Measurements from ENCODE around the gene KCNT2. TPM values are rescaled to one million over a fixed set of nuclear protein-coding genes. Genes with fewer than 3 reads are reported as not detected.

The KCNT2 gene
- total and polyA plus RNA-seq, 10 of the 15 experiments (the other 5 are each of a cell fraction or from before 2014, with no cell fraction given) = not detected

DNA sequence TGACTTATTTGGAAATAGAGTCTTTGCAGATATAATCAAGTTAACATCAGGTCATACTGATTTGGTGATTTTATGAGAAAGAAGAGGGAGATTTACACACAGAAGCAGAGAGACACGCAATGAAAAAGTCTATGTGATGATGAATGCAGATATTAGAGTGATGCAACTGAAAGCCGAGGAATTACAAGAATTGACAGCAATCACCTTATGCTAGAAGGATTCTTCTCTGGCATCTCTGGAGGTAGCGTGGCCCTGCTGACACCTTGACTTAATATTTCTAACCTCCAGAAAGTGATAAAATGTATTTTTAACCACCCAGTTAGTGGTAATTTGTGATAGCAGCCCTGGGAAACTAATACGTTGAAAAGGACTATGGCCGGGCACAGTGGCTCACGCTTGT, 29.4 kb upstream of the KCNT2 start (continued):
- TF ChIP-seq, protein P1, sequence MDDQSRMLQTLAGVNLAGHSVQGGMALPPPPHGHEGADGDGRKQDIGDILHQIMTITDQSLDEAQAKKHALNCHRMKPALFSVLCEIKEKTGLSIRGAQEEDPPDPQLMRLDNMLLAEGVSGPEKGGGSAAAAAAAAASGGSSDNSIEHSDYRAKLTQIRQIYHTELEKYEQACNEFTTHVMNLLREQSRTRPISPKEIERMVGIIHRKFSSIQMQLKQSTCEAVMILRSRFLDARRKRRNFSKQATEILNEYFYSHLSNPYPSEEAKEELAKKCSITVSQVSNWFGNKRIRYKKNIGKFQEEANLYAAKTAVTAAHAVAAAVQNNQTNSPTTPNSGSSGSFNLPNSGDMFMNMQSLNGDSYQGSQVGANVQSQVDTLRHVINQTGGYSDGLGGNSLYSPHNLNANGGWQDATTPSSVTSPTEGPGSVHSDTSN (IDR thresholded peaks at IDR 0.05; ENCODE audit: insufficient replicate concordance, low read depth, low read length) = no peak
- no peak for TF ChIP-seq CBX5 (IDR thresholded peaks at IDR 0.05; ENCODE audit: low read depth)
- no peak for TF ChIP-seq FOXK2 (IDR thresholded peaks at IDR 0.05)
- TF ChIP-seq, protein P2, sequence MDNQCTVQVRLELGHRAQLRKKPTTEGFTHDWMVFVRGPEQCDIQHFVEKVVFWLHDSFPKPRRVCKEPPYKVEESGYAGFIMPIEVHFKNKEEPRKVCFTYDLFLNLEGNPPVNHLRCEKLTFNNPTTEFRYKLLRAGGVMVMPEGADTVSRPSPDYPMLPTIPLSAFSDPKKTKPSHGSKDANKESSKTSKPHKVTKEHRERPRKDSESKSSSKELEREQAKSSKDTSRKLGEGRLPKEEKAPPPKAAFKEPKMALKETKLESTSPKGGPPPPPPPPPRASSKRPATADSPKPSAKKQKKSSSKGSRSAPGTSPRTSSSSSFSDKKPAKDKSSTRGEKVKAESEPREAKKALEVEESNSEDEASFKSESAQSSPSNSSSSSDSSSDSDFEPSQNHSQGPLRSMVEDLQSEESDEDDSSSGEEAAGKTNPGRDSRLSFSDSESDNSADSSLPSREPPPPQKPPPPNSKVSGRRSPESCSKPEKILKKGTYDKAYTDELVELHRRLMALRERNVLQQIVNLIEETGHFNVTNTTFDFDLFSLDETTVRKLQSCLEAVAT (IDR thresholded peaks at IDR 0.05) = no peak
- no peak for TF ChIP-seq BCL11A (IDR thresholded peaks at IDR 0.05; ENCODE audit: low read depth, low read length)
- TF ChIP-seq, protein P3, sequence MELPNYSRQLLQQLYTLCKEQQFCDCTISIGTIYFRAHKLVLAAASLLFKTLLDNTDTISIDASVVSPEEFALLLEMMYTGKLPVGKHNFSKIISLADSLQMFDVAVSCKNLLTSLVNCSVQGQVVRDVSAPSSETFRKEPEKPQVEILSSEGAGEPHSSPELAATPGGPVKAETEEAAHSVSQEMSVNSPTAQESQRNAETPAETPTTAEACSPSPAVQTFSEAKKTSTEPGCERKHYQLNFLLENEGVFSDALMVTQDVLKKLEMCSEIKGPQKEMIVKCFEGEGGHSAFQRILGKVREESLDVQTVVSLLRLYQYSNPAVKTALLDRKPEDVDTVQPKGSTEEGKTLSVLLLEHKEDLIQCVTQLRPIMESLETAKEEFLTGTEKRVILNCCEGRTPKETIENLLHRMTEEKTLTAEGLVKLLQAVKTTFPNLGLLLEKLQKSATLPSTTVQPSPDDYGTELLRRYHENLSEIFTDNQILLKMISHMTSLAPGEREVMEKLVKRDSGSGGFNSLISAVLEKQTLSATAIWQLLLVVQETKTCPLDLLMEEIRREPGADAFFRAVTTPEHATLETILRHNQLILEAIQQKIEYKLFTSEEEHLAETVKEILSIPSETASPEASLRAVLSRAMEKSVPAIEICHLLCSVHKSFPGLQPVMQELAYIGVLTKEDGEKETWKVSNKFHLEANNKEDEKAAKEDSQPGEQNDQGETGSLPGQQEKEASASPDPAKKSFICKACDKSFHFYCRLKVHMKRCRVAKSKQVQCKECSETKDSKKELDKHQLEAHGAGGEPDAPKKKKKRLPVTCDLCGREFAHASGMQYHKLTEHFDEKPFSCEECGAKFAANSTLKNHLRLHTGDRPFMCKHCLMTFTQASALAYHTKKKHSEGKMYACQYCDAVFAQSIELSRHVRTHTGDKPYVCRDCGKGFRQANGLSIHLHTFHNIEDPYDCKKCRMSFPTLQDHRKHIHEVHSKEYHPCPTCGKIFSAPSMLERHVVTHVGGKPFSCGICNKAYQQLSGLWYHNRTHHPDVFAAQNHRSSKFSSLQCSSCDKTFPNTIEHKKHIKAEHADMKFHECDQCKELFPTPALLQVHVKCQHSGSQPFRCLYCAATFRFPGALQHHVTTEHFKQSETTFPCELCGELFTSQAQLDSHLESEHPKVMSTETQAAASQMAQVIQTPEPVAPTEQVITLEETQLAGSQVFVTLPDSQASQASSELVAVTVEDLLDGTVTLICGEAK (IDR thresholded peaks at IDR 0.05; ENCODE audit: borderline replicate concordance) = no peak
- TF ChIP-seq, protein P4, sequence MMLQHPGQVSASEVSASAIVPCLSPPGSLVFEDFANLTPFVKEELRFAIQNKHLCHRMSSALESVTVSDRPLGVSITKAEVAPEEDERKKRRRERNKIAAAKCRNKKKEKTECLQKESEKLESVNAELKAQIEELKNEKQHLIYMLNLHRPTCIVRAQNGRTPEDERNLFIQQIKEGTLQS (IDR thresholded peaks at IDR 0.05; ENCODE audit: borderline replicate concordance, extremely low read depth, low read depth, low read length) = no peak
- TF ChIP-seq, protein P5, sequence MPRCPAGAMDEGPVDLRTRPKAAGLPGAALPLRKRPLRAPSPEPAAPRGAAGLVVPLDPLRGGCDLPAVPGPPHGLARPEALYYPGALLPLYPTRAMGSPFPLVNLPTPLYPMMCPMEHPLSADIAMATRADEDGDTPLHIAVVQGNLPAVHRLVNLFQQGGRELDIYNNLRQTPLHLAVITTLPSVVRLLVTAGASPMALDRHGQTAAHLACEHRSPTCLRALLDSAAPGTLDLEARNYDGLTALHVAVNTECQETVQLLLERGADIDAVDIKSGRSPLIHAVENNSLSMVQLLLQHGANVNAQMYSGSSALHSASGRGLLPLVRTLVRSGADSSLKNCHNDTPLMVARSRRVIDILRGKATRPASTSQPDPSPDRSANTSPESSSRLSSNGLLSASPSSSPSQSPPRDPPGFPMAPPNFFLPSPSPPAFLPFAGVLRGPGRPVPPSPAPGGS (IDR thresholded peaks at IDR 0.05; ENCODE audit: borderline replicate concordance, insufficient read depth, low read depth, low read length, poor library complexity, severe bottlenecking) = no peak
- no peak for TF ChIP-seq CREM (IDR thresholded peaks at IDR 0.05; ENCODE audit: low read depth)
- no peak for TF ChIP-seq PML (IDR thresholded peaks at IDR 0.05; ENCODE audit: low read length)
- TF ChIP-seq, protein P6, sequence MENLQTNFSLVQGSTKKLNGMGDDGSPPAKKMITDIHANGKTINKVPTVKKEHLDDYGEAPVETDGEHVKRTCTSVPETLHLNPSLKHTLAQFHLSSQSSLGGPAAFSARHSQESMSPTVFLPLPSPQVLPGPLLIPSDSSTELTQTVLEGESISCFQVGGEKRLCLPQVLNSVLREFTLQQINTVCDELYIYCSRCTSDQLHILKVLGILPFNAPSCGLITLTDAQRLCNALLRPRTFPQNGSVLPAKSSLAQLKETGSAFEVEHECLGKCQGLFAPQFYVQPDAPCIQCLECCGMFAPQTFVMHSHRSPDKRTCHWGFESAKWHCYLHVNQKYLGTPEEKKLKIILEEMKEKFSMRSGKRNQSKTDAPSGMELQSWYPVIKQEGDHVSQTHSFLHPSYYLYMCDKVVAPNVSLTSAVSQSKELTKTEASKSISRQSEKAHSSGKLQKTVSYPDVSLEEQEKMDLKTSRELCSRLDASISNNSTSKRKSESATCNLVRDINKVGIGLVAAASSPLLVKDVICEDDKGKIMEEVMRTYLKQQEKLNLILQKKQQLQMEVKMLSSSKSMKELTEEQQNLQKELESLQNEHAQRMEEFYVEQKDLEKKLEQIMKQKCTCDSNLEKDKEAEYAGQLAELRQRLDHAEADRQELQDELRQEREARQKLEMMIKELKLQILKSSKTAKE (IDR thresholded peaks at IDR 0.05; ENCODE audit: low read depth, poor library complexity, severe bottlenecking) = no peak
- no peak for TF ChIP-seq SUPT20H (IDR thresholded peaks at IDR 0.05; ENCODE audit: borderline replicate concordance, control insufficient read depth, low read depth, low read length)

Data from GM12878 (cell line).